Right hindlimb (tissue), 1 donor: ENCODE data around the gene GP2.
"Not testable (repeated sequence)": the region's sequence is repeated elsewhere in the genome, so short reads cannot be mapped to it uniquely, and the experiment has no call there.

Experiments
- DNase-seq: peaks from one replicate; pipeline ENCODE4 v3.0.0-alpha.2; 2018

GP2 gene

GRCh38 chr16:20323591-20324117 lies 3.7 kb downstream of the GP2 start:
- no peak for DNase-seq

- no peak for DNase-seq
Measured at GRCh38 chr16:20322696-20323095, 4.6 kb downstream of the GP2 start.

- DNase-seq: no peak
Measured at GRCh38 chr16:20321671-20322070, 5.6 kb downstream of the GP2 start.

- DNase-seq: not testable (repeated sequence)
Measured at GRCh38 chr16:20321051-20321450, 6.3 kb downstream of the GP2 start.

GRCh38 chr16:20320592-20320991 lies 6.7 kb downstream of the GP2 start:
- DNase-seq: no peak

- DNase-seq: no peak
Measured at GRCh38 chr16:20320178-20320577, 7.1 kb downstream of the GP2 start.

- DNase-seq: no peak
Measured at GRCh38 chr16:20319406-20319805, 7.9 kb downstream of the GP2 start.

GRCh38 chr16:20318437-20318836 lies 8.9 kb downstream of the GP2 start:
- no peak for DNase-seq

- no peak for DNase-seq
Measured at GRCh38 chr16:20318006-20318405, 9.3 kb downstream of the GP2 start.

- no peak for DNase-seq
Measured at GRCh38 chr16:20317117-20317516, 10.2 kb downstream of the GP2 start.

GRCh38 chr16:20316715-20317114 lies 10.6 kb downstream of the GP2 start:
- no peak for DNase-seq

GRCh38 chr16:20315764-20316163 lies 11.5 kb downstream of the GP2 start:
- DNase-seq: no peak

GRCh38 chr16:20314575-20314974 lies 12.7 kb downstream of the GP2 start:
- no peak for DNase-seq

GRCh38 chr16:20313741-20314140 lies 13.6 kb downstream of the GP2 start:
- no peak for DNase-seq

- not testable (repeated sequence) for DNase-seq
Measured at GRCh38 chr16:20312536-20313095, 14.7 kb downstream of the GP2 start.

GRCh38 chr16:20311548-20311947 lies 15.8 kb downstream of the GP2 start:
- DNase-seq: no peak

- no peak for DNase-seq
Measured at GRCh38 chr16:20310421-20311395, 16.6 kb downstream of the GP2 start.

GRCh38 chr16:20309786-20310185 lies 17.5 kb downstream of the GP2 start:
- DNase-seq: no peak

GRCh38 chr16:20308801-20309590 lies 18.3 kb downstream of the GP2 start:
- no peak for DNase-seq

- no peak for DNase-seq
Measured at GRCh38 chr16:20308266-20308665, 19.0 kb downstream of the GP2 start.

GRCh38 chr16:20307791-20308190 lies 19.5 kb downstream of the GP2 start:
- no peak for DNase-seq

GRCh38 chr16:20307240-20307671 lies 20.1 kb downstream of the GP2 start:
- DNase-seq: no peak

GRCh38 chr16:20306401-20306800 lies 20.9 kb downstream of the GP2 start:
- DNase-seq: no peak
